IMR-90 (cell line): Measurements from ENCODE around the gene ZCCHC14. TPM values are rescaled to one million over a fixed set of nuclear protein-coding genes. Genes with fewer than 3 reads are reported as not detected.

Experiments used
- ATAC-seq: fragments of 200-7000 bp; cut with Tn5 transposase; 2 replicates; pipeline ENCODE4 v1.9.1; 2020; ENCODE audit warnings: low read depth, mild to moderate bottlenecking, moderate library complexity
- BruUV-seq: library from RNA; stranded (reverse); fragments of 400-500 nt; replicated peaks from 2 replicates; lab custom pipeline; 2021; lab: Mats Ljungman, UMichigan
- CTCF ChIA-PET: fragments of 300-600 bp; formaldehyde crosslinking; extraction: SDS; loops from one replicate; lab custom pipeline; 2021; ENCODE audit warnings: antibody characterized with exemption; lab: Yijun Ruan, JAX
- POLR2A ChIA-PET: fragments of 300-600 bp; sonication (Branson Sonifier 250); formaldehyde crosslinking; loops from one replicate; lab custom pipeline; 2022; ENCODE audit warnings: antibody characterized with exemption; ENCODE audit not compliant: unreplicated experiment; lab: Charles Lee
- DNase-seq: peaks from one replicate; pipeline ENCODE4 v3.0.0; 2013
- H2AFZ ChIP-seq: replicated peaks from 2 replicates; pipeline ENCODE3; 2013; ENCODE audit warnings: low read length, mild to moderate bottlenecking; ENCODE audit not compliant: poor library complexity
- H2AK5ac ChIP-seq: 2 replicates; pipeline ENCODE4 v1.6.1; 2013; ENCODE audit warnings: low read depth, low read length, inconsistent platforms
- H2AK9ac ChIP-seq: replicated peaks from 2 replicates; pipeline ENCODE3; 2013; ENCODE audit warnings: mild to moderate bottlenecking, low read depth, low read length, moderate library complexity; ENCODE audit not compliant: poor library complexity
- H2BK120ac ChIP-seq: 2 replicates; pipeline ENCODE4 v1.6.1; 2013; ENCODE audit warnings: low read depth, low read length, inconsistent platforms
- H2BK15ac ChIP-seq: 3 replicates; pipeline ENCODE4 v1.6.1; 2013; ENCODE audit warnings: low read depth, low read length, inconsistent platforms
- H2BK20ac ChIP-seq: 2 replicates; pipeline ENCODE4 v1.6.1; 2013; ENCODE audit warnings: low read depth, mild to moderate bottlenecking, inconsistent platforms, low read length, moderate library complexity
- H2BK5ac ChIP-seq: 2 replicates; pipeline ENCODE4 v1.6.1; 2013; ENCODE audit warnings: mild to moderate bottlenecking, low read depth, low read length, inconsistent platforms; ENCODE audit not compliant: poor library complexity, severe bottlenecking
- H3K14ac ChIP-seq: replicated peaks from 2 replicates; pipeline ENCODE4 v1.6.1; 2013; ENCODE audit warnings: low read depth, low read length, inconsistent platforms
- H3K18ac ChIP-seq: 2 replicates; pipeline ENCODE4 v1.6.1; 2013; ENCODE audit warnings: low read depth, low read length, control low read depth
- H3K23ac ChIP-seq: 2 replicates; pipeline ENCODE4 v1.6.1; 2013; ENCODE audit warnings: low read depth, low read length, inconsistent platforms
- H3K27ac ChIP-seq: 2 replicates; pipeline ENCODE4 v1.5.1; 2013; ENCODE audit warnings: mild to moderate bottlenecking, control low read depth, low read length; ENCODE audit not compliant: insufficient read depth
- H3K27me3 ChIP-seq: 2 replicates; pipeline ENCODE4 v1.6.1; 2013; ENCODE audit warnings: low read length; ENCODE audit not compliant: control insufficient read depth, insufficient read depth
- H3K36me3 ChIP-seq: 2 replicates; pipeline ENCODE4 v1.6.1; 2013; ENCODE audit warnings: low read length, mixed read lengths; ENCODE audit not compliant: control insufficient read depth, insufficient read depth
- H3K4ac ChIP-seq: 2 replicates; pipeline ENCODE4 v1.6.1; 2013; ENCODE audit warnings: low read depth, low read length, inconsistent platforms
- H3K4me1 ChIP-seq: 2 replicates; pipeline ENCODE4 v1.6.1; 2013; ENCODE audit warnings: low read length, mixed read lengths; ENCODE audit not compliant: control insufficient read depth, insufficient read depth
- H3K4me2 ChIP-seq: 2 replicates; pipeline ENCODE4 v1.6.1; 2013; ENCODE audit warnings: low read depth, mild to moderate bottlenecking, control low read depth, low read length, moderate library complexity
- H3K4me3 ChIP-seq: 2 replicates; pipeline ENCODE4 v1.5.1; 2013; ENCODE audit warnings: low read depth, mild to moderate bottlenecking, control low read depth, low read length, moderate library complexity; ENCODE audit not compliant: insufficient read depth
- H3K56ac ChIP-seq: 2 replicates; pipeline ENCODE4 v1.6.1; 2013; ENCODE audit warnings: low read length, inconsistent platforms; ENCODE audit not compliant: insufficient read depth; ENCODE audit errors: extremely low read depth
- H3K79me1 ChIP-seq, 2 experiments: 2 replicates each; pipeline ENCODE4 v1.6.1; 2013; ENCODE audit warnings: low read length in 2 of 2, inconsistent platforms in 1 of 2, low read depth in 1 of 2
- H3K9ac ChIP-seq: 2 replicates; pipeline ENCODE4 v1.6.1; 2013; ENCODE audit warnings: low read depth, low read length, control low read depth
- H3K9me1 ChIP-seq: 2 replicates; pipeline ENCODE4 v1.6.1; 2013; ENCODE audit warnings: low read length, inconsistent platforms; ENCODE audit not compliant: insufficient read depth
- H3K9me3 ChIP-seq: 2 replicates; pipeline ENCODE4 v1.6.1; 2013; ENCODE audit warnings: low read length; ENCODE audit not compliant: control insufficient read depth, insufficient read depth
- H4K20me1 ChIP-seq: 2 replicates; pipeline ENCODE4 v1.6.1; 2013; ENCODE audit warnings: low read length, inconsistent platforms; ENCODE audit not compliant: insufficient read depth
- H4K5ac ChIP-seq: 2 replicates; pipeline ENCODE4 v1.6.1; 2013; ENCODE audit warnings: mild to moderate bottlenecking, low read depth, low read length, control low read depth
- H4K8ac ChIP-seq, 2 experiments: 2 replicates each; pipeline ENCODE4 v1.6.1; 2013; ENCODE audit warnings: low read depth in 2 of 2, low read length in 2 of 2, control low read depth in 1 of 2, inconsistent platforms in 1 of 2
- H4K91ac ChIP-seq: 2 replicates; pipeline ENCODE4 v1.6.1; 2013; ENCODE audit warnings: low read depth, low read length, inconsistent platforms; ENCODE audit not compliant: insufficient read depth
- BHLHE40 ChIP-seq: fragments of 150-350 bp; IDR thresholded peaks from 2 replicates; pipeline ENCODE4 v1.6.1; 2016; ENCODE audit warnings: mild to moderate bottlenecking, low read depth, low read length
- CEBPB ChIP-seq: IDR thresholded peaks from 2 replicates; pipeline ENCODE4 v1.6.1; 2012; ENCODE audit warnings: low read depth, low read length, improper control_type of control experiment
- CHD1 ChIP-seq: IDR thresholded peaks from 2 replicates; pipeline ENCODE4 v1.6.1; 2012; ENCODE audit warnings: low read depth, low read length, improper control_type of control experiment
- FOS ChIP-seq: fragments of 150-350 bp; IDR thresholded peaks from 2 replicates; pipeline ENCODE4 v1.6.1; 2016; ENCODE audit warnings: low read depth, low read length
- MAFK ChIP-seq: IDR thresholded peaks from 2 replicates; pipeline ENCODE4 v1.6.1; 2012; ENCODE audit warnings: low read depth, low read length, improper control_type of control experiment
- MAZ ChIP-seq: IDR thresholded peaks from 2 replicates; pipeline ENCODE4 v1.6.1; 2012; ENCODE audit warnings: low read depth, mild to moderate bottlenecking, low read length, improper control_type of control experiment, moderate library complexity, borderline replicate concordance
- MXI1 ChIP-seq: IDR thresholded peaks from 2 replicates; pipeline ENCODE4 v1.6.1; 2012; ENCODE audit warnings: low read depth, mild to moderate bottlenecking, low read length, moderate library complexity, borderline replicate concordance
- NFE2L2 ChIP-seq: fragments of 150-350 bp; IDR thresholded peaks from 2 replicates; pipeline ENCODE4 v1.6.1; 2016; ENCODE audit warnings: low read depth, mild to moderate bottlenecking, low read length
- POLR2A ChIP-seq: IDR thresholded peaks from 2 replicates; pipeline ENCODE4 v1.6.1; 2012; ENCODE audit warnings: mild to moderate bottlenecking, low read depth, low read length
- RAD21 ChIP-seq: IDR thresholded peaks from 2 replicates; pipeline ENCODE4 v1.6.1; 2012; ENCODE audit warnings: low read length, improper control_type of control experiment
- RCOR1 ChIP-seq: IDR thresholded peaks from 2 replicates; pipeline ENCODE4 v1.6.1; 2012; ENCODE audit warnings: mild to moderate bottlenecking, low read length, improper control_type of control experiment; ENCODE audit not compliant: insufficient replicate concordance
- RFX5 ChIP-seq: IDR thresholded peaks from 2 replicates; pipeline ENCODE4 v1.8.0; 2012; ENCODE audit warnings: low read depth, mild to moderate bottlenecking, low read length, moderate library complexity
- SMC3 ChIP-seq: fragments of 150-350 bp; IDR thresholded peaks from 2 replicates; pipeline ENCODE4 v1.6.1; 2016; ENCODE audit warnings: low read depth, mild to moderate bottlenecking, antibody characterized with exemption, low read length, moderate library complexity
- WGBS, 2 experiments: methylation state at CpG; one replicate each; pipeline versions ENCODE4 v1.1.5 to v1.1.7; 2013; ENCODE audit warnings: missing lambda C conversion rate in 2 of 2; ENCODE audit not compliant: insufficient read length in 1 of 2; ENCODE audit errors: extremely low coverage in 2 of 2; 5-methylcytosine and 5-hydroxymethylcytosine counted together
- dilution Hi-C: fragments of 300-500 bp; cut with HindIII; formaldehyde crosslinking; loops from one replicate; pipeline ENCODE4 v1.14.3; 2018; ENCODE audit warnings: low sequenced_read_pairs; ENCODE audit not compliant: unreplicated experiment
- in situ Hi-C: fragments of 300-500 bp; cut with MboI; formaldehyde crosslinking; loops from 3 replicates; pipeline ENCODE4 v1.14.3; 2019; ENCODE audit warnings: low sequenced_read_pairs, inconsistent platforms, mixed read lengths
- intact Hi-C: fragments of 100-400 bp; cut with micrococcal nuclease; formaldehyde crosslinking; loops from 2 replicates; pipeline ENCODE4 v1.10.0; 2022
- polyA plus RNA-seq, 3 experiments: library from polyadenylated mRNA; depleted of rRNA; stranded (reverse); fragments of >200 nt; gene quantifications; 2 replicates each; pipeline ENCODE4 v1.2.3, GENCODE V29; 2012; ENCODE audit warnings: low replicate concordance in 1 of 3
- total RNA-seq: library from RNA; depleted of rRNA; stranded (reverse); fragments of >200 nt; gene quantifications from 2 replicates; pipeline ENCODE4 v1.2.3, GENCODE V29; 2012
- TF ChIP-seq, protein P1 (sequence below): fragments of 150-350 bp; IDR thresholded peaks from 2 replicates; pipeline ENCODE4 v1.6.1; 2016; ENCODE audit warnings: low read depth, mild to moderate bottlenecking, low read length, moderate library complexity, borderline replicate concordance
- TF ChIP-seq, protein P2 (sequence below): fragments of 150-350 bp; IDR thresholded peaks from 2 replicates; pipeline ENCODE4 v1.6.1; 2017; ENCODE audit warnings: mild to moderate bottlenecking, antibody characterized with exemption, low read length, low read depth
- TF ChIP-seq, protein P3 (sequence below): conservative IDR thresholded peaks from 2 replicates; pipeline ENCODE4 v1.5.1; 2012; ENCODE audit warnings: mild to moderate bottlenecking, low read depth, low read length, improper control_type of control experiment

The ZCCHC14 gene
- total and polyA plus RNA-seq, 2 of the 4 experiments (the other 2 are of a cell fraction): 2.5 to 5.3 TPM

DNA sequence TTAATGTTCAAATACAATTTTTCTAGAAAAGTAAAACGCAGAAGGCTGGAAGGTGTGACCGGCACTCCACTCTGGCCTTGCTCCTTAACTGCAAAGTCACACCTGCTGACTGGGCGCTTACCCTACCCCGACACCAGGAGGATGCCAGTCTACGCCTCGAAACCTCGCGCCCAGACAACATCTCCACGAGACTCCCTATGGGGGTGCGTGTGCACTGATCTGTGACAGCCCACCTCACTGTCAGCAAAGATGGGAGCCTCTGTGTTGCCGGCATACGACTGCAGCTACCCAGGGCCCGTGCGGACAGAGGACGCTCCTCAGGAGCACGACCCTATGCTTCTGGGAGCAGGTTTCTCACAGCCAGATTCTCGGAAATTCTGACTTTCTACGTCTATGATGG is 74.6 kb downstream of the ZCCHC14 start:
- no peak overlapping the region for H2AK9ac ChIP-seq
- no peaks in the 10 kb centered on the region for H3K27me3 ChIP-seq
- peaks cover 49% of the 10 kb centered on the region for H3K36me3 ChIP-seq
- in situ Hi-C loops (loop anchor here (5.0 to 25.0 kb wide), 2 partner anchors 219 to 344 kb away; partner anchors contain the start of gene KLHDC4), dilution Hi-C loops (no loop called here), intact Hi-C loops (loop anchor here (5.0 kb wide), 1 partner anchor 349 kb away; the partner anchor contains the start of gene KLHDC4)
- H4K8ac ChIP-seq: no peak overlapping the region
- ATAC-seq (no peak), DNase-seq (no peak)
- 98% methylated on average over 9 of the region's 18 CpGs; no CpG with 5 or more reads in 1 of the 2 experiments for WGBS, 2 experiments
- H3K4me3 ChIP-seq: no peak overlapping the region
- no TSS peak for BruUV-seq
- H3K27ac ChIP-seq: no peak overlapping the region
- no peak overlapping the region for H3K4ac ChIP-seq
- no peaks in the 10 kb centered on the region; the same call in 1 of the 2 replicates for H3K9me1 ChIP-seq
- H3K56ac ChIP-seq: no peak overlapping the region
- no peak overlapping the region for H2AK5ac ChIP-seq
- H2BK20ac ChIP-seq: no peak overlapping the region
- no peak overlapping the region for H2BK5ac ChIP-seq
- no peaks in the 10 kb centered on the region for H3K9me3 ChIP-seq
- no peak overlapping the region for H3K18ac ChIP-seq
- H3K4me2 ChIP-seq: no peak overlapping the region
- no peak overlapping the region for H2BK120ac ChIP-seq
- H3K9ac ChIP-seq: no peak overlapping the region
- H3K4me1 ChIP-seq: no peaks in the 10 kb centered on the region
- H2AFZ ChIP-seq: no peak overlapping the region
- peaks cover 0 to 10% of the 10 kb centered on the region in 2 experiments; a peak in 2 of 4 replicates for H3K79me1 ChIP-seq
- no peak overlapping the region for H2BK15ac ChIP-seq
- H3K23ac ChIP-seq: no peak overlapping the region
- no peak overlapping the region for H4K5ac ChIP-seq
- CTCF ChIA-PET: no interaction called here
- POLR2A ChIA-PET: no interaction called here
- no peak overlapping the region for H4K91ac ChIP-seq
- TF ChIP-seq MAFK: no peak
- TF ChIP-seq RCOR1: no peak
- TF ChIP-seq, protein P1, sequence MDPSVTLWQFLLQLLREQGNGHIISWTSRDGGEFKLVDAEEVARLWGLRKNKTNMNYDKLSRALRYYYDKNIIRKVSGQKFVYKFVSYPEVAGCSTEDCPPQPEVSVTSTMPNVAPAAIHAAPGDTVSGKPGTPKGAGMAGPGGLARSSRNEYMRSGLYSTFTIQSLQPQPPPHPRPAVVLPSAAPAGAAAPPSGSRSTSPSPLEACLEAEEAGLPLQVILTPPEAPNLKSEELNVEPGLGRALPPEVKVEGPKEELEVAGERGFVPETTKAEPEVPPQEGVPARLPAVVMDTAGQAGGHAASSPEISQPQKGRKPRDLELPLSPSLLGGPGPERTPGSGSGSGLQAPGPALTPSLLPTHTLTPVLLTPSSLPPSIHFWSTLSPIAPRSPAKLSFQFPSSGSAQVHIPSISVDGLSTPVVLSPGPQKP: no peak
- no peak for TF ChIP-seq CHD1
- TF ChIP-seq, protein P2, sequence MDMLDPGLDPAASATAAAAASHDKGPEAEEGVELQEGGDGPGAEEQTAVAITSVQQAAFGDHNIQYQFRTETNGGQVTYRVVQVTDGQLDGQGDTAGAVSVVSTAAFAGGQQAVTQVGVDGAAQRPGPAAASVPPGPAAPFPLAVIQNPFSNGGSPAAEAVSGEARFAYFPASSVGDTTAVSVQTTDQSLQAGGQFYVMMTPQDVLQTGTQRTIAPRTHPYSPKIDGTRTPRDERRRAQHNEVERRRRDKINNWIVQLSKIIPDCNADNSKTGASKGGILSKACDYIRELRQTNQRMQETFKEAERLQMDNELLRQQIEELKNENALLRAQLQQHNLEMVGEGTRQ: no peak
- TF ChIP-seq NFE2L2: no peak
- TF ChIP-seq, protein P3, sequence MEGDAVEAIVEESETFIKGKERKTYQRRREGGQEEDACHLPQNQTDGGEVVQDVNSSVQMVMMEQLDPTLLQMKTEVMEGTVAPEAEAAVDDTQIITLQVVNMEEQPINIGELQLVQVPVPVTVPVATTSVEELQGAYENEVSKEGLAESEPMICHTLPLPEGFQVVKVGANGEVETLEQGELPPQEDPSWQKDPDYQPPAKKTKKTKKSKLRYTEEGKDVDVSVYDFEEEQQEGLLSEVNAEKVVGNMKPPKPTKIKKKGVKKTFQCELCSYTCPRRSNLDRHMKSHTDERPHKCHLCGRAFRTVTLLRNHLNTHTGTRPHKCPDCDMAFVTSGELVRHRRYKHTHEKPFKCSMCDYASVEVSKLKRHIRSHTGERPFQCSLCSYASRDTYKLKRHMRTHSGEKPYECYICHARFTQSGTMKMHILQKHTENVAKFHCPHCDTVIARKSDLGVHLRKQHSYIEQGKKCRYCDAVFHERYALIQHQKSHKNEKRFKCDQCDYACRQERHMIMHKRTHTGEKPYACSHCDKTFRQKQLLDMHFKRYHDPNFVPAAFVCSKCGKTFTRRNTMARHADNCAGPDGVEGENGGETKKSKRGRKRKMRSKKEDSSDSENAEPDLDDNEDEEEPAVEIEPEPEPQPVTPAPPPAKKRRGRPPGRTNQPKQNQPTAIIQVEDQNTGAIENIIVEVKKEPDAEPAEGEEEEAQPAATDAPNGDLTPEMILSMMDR: no peak
- no peak for TF ChIP-seq MXI1
- no peak for TF ChIP-seq CEBPB
- TF ChIP-seq POLR2A: no peak
- no peak for TF ChIP-seq SMC3
- no peak for TF ChIP-seq MAZ
- TF ChIP-seq FOS: no peak
- no peak for TF ChIP-seq RAD21
- no peak for TF ChIP-seq BHLHE40
- TF ChIP-seq RFX5: no peak
- peaks cover 11% of the 10 kb centered on the region for H4K20me1 ChIP-seq
- no peak overlapping the region for H3K14ac ChIP-seq
